Fibroblast of villous mesenchyme (primary cell): ENCODE measurements around the gene SCTR. TPM values are rescaled to one million over a fixed set of nuclear protein-coding genes. Genes with fewer than 3 reads are reported as not detected.

Experiments
- DNase-seq: peaks from one replicate; pipeline ENCODE4 v3.0.0-alpha.2; 2010; ENCODE audit warnings: low read depth
- H3K4me3 ChIP-seq: 2 replicates; pipeline ENCODE4 v1.5.1; 2011; ENCODE audit warnings: low read depth, mild to moderate bottlenecking, low read length
- total RNA-seq: library from RNA; depleted of rRNA; stranded (reverse); fragments of >200 nt; gene quantifications from 2 replicates; pipeline ENCODE4 v1.2.3, GENCODE V29; 2012
- TF ChIP-seq, protein P1 (sequence below): IDR thresholded peaks from 2 replicates; pipeline ENCODE4 v1.5.1; 2012; ENCODE audit warnings: low read depth, mild to moderate bottlenecking, low read length; ENCODE audit not compliant: insufficient read depth

Gene SCTR
- total RNA-seq, 1 donor = not detected

- TF ChIP-seq, protein P1, sequence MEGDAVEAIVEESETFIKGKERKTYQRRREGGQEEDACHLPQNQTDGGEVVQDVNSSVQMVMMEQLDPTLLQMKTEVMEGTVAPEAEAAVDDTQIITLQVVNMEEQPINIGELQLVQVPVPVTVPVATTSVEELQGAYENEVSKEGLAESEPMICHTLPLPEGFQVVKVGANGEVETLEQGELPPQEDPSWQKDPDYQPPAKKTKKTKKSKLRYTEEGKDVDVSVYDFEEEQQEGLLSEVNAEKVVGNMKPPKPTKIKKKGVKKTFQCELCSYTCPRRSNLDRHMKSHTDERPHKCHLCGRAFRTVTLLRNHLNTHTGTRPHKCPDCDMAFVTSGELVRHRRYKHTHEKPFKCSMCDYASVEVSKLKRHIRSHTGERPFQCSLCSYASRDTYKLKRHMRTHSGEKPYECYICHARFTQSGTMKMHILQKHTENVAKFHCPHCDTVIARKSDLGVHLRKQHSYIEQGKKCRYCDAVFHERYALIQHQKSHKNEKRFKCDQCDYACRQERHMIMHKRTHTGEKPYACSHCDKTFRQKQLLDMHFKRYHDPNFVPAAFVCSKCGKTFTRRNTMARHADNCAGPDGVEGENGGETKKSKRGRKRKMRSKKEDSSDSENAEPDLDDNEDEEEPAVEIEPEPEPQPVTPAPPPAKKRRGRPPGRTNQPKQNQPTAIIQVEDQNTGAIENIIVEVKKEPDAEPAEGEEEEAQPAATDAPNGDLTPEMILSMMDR = no peak
- H3K4me3 ChIP-seq = no peak overlapping the region
- no peak for DNase-seq
Measured at GRCh38 chr2:119451336-119452050, 72.8 kb downstream of the SCTR start.

DNA sequence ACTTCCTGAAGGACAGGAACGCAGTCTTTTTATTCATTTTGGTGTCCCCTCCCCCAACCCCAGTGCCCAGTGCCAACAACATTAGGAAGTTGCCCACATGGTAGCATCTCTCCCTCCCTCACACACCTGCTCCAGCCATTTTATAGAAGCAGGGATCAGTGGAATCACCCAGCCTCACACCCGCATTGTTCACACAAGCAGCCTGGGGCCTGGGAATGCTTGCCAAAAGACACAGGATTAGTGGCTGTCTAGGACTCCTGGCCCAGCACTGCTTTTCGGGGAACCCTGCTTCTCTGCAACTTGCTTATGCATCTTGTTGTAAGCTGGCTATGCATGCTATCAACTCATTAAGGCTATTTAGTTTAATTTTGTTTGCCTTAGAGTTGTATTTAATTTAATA lies 74.8 kb downstream of the SCTR start:
- TF ChIP-seq, protein P1 = no peak
- no peak overlapping the region for H3K4me3 ChIP-seq
- DNase-seq = no peak

DNA sequence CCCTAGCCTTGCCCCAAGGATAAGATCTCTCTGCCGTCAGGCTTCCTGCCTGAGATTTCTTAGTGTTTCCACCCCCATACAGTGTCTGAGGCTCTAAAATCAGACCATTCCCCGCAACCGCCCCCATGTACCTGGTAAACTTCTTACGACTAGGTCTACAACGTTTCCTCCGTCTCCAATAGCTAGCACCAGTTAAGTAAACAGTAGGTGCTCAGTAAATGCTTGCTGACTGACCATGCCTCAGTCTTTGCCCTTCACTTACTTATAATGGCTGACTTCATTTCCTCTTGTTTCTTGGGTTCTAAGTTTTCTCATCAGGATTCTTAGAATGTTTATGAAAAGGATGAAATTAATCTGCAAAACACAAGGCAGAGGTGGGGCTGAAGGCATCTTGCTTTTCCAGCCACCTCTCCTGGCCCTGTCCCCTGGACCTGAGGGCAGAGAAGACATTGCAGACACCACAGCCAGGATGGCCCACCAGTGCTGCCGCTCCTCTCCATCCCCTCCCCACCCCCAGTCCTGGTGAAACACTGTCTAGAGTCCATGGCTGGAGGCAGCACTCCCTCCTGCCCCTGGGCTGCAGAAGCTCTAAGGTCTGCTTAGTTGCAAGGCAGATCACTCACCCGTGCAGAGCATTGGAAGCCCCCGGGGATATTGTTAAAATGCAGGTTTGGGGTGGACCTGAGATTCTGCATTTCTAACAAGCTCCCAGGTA lies 75.7 kb downstream of the SCTR start:
- no peak for DNase-seq
- H3K4me3 ChIP-seq = no peak overlapping the region
- TF ChIP-seq, protein P1 = no peak

DNA sequence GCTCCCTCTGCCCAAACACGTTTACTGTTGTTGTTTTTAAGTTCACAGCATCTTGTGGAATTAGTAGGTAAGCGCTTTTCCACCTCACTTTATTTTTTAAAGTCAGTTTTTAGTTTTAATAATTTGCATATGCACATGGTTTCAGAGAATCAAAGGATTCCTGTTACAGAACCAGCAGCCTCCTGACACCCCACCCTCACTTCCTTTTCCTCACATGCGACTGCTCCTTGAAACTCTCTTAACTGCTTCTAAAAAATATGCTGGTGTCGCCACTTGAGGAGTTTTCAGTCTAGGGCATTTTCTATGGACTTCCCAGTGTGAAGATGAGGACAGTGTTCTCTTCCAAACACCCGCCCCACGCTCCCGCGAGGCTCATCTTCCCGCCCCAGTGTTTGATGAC lies 78.2 kb downstream of the SCTR start:
- TF ChIP-seq, protein P1 = no peak
- no peak overlapping the region for H3K4me3 ChIP-seq
- no peak for DNase-seq

DNA sequence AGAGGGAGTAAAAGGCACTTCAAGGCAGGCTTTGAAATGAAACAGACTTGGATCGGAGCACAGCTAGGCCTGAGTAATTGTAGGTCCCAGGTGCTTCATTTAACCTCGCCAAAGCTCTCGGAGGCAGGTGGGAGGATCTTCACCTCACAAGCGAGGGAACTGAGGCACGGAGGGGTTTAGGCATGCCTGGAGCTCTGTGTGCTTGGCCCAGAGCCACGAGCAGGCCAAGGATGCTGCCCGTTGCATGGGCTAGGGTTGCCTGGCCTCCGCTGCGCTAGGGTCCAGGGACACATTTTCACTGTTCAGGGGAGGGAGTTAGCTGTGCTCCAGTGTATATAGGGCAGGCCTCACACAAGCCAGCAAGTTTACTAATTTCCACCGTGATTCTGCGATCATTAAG lies 81.4 kb downstream of the SCTR start:
- TF ChIP-seq, protein P1 = no peak
- no peak overlapping the region for H3K4me3 ChIP-seq
- no peak for DNase-seq

DNA sequence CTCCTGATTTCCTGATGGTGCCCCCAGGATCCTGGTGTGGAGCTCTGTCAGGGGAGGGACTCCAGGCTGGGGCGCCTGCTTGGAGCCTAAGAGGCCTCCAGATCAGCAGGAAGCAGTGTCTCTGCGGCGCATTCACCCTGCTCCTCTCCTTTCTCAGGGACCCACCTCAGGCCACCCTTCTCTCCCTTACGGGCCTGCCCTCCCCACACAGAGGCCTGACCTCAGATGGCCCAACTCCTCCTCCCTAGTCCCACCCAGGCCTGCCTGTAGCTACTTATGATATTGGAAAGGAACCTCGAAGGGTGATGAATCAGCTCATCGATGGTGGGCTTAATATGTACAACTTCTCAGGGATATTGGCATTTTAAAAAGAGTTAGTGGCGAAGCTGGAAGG lies 82.1 kb downstream of the SCTR start:
- TF ChIP-seq, protein P1 = no peak
- DNase-seq = no peak
- H3K4me3 ChIP-seq = no peak overlapping the region
